Measurements from ENCODE around the gene CTBP2. TPM values are rescaled to one million over a fixed set of nuclear protein-coding genes. Genes with fewer than 3 reads are reported as not detected.

The CTBP2 gene
- total and polyA plus RNA-seq, 10 of the 15 experiments (the other 5 are each of a cell fraction or from before 2014, with no cell fraction given) = 0.02 to 0.72 (median 0.06) TPM; not detected in 2

- TF ChIP-seq, protein P1, sequence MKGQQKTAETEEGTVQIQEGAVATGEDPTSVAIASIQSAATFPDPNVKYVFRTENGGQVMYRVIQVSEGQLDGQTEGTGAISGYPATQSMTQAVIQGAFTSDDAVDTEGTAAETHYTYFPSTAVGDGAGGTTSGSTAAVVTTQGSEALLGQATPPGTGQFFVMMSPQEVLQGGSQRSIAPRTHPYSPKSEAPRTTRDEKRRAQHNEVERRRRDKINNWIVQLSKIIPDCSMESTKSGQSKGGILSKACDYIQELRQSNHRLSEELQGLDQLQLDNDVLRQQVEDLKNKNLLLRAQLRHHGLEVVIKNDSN (IDR thresholded peaks at IDR 0.05; ENCODE audit: borderline replicate concordance, extremely low read length, insufficient read depth, low read depth, low read length) = no peak
- TF ChIP-seq ZNF24 (IDR thresholded peaks at IDR 0.05) (no peak), WRNIP1 (IDR thresholded peaks at IDR 0.05; ENCODE audit: borderline replicate concordance, low read depth, low read length) (no peak), SPI1 (IDR thresholded peaks at IDR 0.05; ENCODE audit: borderline replicate concordance, insufficient read depth, low read depth, low read length) (no peak), NBN (IDR thresholded peaks at IDR 0.05) (no peak), ETV6 (conservative IDR thresholded peaks at IDR 0.05 in 1 of 2, IDR thresholded peaks at IDR 0.05 in 1 of 2; ENCODE audit: borderline replicate concordance in 1 of 2, low read depth in 1 of 2) (no peak), TCF7 (IDR thresholded peaks at IDR 0.05; ENCODE audit: borderline replicate concordance) (no peak), TCF3 (IDR thresholded peaks at IDR 0.05; ENCODE audit: borderline replicate concordance, insufficient read depth, low read depth, low read length) (no peak), SREBF1 (IDR thresholded peaks at IDR 0.05; ENCODE audit: low read length) (no peak)
- TF ChIP-seq, protein P2, sequence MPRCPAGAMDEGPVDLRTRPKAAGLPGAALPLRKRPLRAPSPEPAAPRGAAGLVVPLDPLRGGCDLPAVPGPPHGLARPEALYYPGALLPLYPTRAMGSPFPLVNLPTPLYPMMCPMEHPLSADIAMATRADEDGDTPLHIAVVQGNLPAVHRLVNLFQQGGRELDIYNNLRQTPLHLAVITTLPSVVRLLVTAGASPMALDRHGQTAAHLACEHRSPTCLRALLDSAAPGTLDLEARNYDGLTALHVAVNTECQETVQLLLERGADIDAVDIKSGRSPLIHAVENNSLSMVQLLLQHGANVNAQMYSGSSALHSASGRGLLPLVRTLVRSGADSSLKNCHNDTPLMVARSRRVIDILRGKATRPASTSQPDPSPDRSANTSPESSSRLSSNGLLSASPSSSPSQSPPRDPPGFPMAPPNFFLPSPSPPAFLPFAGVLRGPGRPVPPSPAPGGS (IDR thresholded peaks at IDR 0.05; ENCODE audit: borderline replicate concordance, insufficient read depth, low read depth, low read length, poor library complexity, severe bottlenecking) = no peak
- TF ChIP-seq, protein P3, sequence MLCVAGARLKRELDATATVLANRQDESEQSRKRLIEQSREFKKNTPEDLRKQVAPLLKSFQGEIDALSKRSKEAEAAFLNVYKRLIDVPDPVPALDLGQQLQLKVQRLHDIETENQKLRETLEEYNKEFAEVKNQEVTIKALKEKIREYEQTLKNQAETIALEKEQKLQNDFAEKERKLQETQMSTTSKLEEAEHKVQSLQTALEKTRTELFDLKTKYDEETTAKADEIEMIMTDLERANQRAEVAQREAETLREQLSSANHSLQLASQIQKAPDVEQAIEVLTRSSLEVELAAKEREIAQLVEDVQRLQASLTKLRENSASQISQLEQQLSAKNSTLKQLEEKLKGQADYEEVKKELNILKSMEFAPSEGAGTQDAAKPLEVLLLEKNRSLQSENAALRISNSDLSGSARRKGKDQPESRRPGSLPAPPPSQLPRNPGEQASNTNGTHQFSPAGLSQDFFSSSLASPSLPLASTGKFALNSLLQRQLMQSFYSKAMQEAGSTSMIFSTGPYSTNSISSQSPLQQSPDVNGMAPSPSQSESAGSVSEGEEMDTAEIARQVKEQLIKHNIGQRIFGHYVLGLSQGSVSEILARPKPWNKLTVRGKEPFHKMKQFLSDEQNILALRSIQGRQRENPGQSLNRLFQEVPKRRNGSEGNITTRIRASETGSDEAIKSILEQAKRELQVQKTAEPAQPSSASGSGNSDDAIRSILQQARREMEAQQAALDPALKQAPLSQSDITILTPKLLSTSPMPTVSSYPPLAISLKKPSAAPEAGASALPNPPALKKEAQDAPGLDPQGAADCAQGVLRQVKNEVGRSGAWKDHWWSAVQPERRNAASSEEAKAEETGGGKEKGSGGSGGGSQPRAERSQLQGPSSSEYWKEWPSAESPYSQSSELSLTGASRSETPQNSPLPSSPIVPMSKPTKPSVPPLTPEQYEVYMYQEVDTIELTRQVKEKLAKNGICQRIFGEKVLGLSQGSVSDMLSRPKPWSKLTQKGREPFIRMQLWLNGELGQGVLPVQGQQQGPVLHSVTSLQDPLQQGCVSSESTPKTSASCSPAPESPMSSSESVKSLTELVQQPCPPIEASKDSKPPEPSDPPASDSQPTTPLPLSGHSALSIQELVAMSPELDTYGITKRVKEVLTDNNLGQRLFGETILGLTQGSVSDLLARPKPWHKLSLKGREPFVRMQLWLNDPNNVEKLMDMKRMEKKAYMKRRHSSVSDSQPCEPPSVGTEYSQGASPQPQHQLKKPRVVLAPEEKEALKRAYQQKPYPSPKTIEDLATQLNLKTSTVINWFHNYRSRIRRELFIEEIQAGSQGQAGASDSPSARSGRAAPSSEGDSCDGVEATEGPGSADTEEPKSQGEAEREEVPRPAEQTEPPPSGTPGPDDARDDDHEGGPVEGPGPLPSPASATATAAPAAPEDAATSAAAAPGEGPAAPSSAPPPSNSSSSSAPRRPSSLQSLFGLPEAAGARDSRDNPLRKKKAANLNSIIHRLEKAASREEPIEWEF (IDR thresholded peaks at IDR 0.05; ENCODE audit: insufficient replicate concordance, low read depth, low read length) = no peak
Measured at GRCh38 chr10:124944982-124945381, 215.4 kb downstream of the CTBP2 start (continued).

All from GM12878 (cell line).